Ecto neural progenitor cell (in vitro differentiated cells): ENCODE results near the gene UVRAG.
A peak's percentile ranks its signal among the peaks of the same experiment; 100 is the strongest.

Experiments used
- DNase-seq: peaks from one replicate; pipeline ENCODE4 v3.0.0-alpha.2; 2018; ENCODE audit warnings: low spot score

Gene UVRAG

DNA sequence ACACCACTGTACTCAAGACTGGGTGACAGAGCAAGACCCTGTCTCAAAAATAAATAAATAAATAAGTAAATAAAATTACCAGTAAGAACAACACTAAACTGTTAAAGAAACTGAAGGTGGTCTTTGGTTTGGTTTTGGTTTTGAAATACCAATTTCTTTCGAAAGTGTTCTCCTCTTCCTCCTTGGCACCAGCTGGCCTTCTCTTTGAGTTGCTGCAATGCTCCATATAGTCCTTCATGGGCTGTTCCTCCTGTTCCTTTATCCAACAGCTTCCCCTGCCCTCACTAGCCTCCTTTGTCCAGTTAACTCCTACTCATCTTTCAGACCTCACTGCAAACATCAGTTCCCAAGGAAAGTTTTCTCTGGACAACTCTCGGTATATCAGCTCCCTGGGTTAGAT is 5.0 kb upstream of the UVRAG start:
- DNase-seq, result no peak

DNA sequence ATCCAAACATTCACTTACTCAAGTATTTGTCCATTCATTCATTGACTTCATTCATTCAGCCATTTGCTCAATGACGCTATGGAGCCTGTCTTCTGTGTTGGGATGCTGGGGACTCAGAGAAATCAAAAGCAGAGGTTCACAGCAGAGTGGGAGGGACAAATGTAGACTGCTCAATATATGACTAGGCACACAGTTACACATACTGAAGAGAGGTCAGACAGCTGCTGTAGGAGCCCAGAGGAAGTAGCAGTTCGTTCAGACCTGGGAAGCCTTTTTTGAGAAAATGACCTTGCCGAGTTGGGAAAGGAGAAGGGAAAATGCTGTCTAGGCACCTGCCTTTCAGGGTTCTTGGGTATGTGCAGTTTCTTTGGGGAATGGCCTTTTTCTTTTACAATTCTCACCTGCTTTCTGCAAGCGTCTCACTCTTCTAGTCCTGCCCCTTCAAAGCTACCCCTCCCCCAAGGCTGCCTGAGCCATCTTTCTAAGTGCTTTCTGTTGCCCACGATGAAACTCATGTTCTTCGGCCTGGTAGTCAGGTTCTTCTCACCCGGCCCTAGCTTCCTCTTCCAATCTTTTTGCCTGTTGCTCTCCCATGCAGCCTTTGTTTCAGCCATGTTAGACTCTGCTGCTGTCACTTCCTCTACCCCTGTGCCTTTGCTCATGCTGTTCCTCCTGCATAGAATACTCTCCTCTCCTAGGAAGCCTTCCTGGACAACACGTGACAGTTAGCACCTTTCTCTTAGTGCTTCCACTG is 4.2 kb upstream of the UVRAG start:
- no peak for DNase-seq

DNA sequence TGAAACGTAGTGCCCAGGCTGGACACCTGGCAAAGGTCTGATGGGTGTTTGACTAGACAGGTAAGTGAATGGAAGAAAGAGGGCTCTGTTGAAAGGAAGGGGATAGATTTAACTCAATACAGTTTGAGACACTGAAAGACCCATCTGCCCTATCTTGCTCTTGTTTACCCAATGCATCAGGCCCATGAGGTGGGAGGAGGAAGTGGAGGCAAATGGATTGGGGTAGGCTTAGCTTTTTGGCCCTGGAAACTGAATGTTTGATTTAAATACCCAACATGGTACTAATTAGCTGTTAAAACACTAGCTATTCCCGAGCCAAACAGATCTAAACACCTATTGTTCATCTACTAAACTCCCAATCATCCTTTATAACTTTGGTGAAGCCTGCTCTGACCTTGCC is 3.5 kb upstream of the UVRAG start:
- DNase-seq, result no peak

DNA sequence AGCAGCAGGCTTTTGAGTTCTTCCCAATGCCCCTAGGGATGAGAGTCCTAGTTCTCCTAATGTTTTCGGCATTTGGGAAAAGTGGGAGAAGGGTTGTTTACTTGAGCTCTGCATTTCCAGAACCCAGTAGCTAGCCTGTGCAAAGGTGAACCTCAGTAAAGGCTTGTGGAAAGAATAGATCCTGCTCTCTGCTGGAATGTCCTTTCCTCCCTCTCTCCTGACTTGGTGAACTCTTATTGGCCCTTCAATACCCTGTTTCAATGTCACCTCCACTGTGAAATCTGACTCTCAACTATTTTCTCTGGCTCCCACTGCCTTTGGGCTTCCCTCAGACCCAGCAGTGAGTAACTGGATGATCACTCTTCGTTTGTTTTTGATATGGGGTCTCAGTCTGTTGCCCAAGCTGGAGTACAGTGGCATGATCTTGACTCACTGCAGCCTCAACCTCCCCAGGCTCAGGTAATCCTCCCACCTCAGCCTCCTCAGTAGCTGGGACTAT is 2.4 kb upstream of the UVRAG start:
- no peak for DNase-seq

DNA sequence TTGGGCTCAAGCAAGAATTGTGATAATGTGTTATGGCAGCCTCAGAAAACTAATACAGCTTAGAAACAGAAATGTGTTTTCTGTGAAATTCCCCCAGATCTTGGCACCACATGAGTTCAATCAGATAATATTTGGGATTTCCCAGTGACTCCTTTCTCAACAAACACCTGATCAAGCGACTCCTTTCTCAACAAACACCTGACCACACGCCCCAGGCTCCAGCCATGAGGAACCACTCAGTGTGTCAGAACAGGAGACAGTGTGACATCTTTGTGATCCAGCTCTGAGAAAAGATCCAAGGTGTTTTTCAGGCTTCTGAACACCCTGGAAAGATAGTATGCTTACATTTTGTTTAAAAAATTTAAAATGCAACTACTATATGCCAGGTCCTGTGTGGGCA is 1.9 kb upstream of the UVRAG start:
- DNase-seq, result no peak

DNA sequence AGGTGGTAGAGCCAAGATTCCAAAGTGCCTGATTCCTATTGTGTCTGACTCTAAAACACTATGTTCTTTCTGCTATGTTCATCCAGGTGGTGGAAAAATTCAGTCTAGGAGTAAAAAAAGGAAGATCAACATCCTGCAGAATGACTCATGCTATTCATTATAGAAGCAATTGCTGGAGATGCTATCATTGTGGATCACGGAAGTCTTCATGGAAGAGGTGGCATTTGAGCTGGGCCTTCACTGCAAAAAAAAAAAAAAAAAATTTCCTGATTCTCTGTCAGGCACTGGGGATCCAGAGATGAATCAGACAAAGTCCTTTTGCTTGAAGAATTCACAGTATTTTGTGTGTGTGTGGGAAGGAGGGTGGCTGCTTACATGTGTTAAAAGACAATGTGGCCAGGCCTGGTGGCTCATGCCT is 1.4 kb upstream of the UVRAG start:
- no peak for DNase-seq

DNA sequence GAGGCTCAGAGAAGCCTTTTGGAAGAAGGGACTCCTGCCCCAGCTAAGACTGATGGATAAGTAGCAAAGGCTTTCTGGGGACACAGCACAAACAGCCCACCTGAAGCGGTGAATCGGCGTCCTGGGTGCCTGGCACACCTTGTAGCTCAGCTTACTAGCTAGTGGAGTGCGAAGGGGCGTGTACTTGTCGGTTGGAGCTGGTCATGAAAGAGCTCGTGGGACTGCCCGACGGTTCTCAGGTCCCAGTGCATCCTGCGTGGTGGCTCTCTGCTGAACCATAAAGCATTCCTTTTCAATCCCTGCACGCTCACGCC is 690 bp upstream of the UVRAG start:
- DNase-seq, result no peak

DNA sequence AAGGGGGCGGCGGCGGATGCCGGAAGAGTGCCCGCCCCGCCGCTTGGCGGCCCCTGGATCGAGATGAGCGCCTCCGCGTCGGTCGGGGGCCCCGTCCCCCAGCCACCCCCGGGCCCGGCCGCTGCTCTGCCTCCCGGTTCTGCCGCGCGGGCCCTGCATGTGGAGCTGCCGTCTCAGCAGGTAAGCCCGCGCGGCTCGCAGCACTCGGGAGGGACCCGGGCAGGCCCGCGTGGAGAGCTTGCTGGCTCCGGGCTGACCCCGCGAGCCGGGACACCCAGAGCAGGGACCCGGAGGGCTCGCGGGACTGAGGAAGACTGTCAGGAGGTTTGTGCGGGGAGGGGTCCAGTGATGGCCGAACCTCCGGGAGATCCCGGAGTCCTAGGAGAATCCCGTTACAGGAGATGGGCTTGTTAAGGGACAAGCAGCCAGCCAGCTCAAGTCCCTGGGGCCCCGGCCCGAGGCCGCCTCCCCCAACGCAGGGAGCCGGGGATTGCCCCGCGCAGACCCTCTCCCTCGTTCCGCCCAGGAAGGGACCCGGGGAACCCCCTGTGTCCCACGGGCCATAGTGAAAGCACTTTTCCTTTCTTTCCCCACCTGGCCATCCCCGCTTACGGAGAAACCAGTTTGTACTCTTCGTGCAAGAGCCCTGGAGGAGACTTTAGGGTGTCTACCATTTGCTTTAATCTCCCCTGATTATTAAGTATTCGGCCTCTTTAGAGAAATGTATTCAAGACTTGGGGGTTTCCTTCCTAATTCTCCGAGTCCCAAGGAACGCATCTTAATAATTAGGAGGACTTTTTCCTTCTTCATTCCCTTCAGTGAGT is 547 bp downstream of the UVRAG start:
- DNase-seq, result no peak

DNA sequence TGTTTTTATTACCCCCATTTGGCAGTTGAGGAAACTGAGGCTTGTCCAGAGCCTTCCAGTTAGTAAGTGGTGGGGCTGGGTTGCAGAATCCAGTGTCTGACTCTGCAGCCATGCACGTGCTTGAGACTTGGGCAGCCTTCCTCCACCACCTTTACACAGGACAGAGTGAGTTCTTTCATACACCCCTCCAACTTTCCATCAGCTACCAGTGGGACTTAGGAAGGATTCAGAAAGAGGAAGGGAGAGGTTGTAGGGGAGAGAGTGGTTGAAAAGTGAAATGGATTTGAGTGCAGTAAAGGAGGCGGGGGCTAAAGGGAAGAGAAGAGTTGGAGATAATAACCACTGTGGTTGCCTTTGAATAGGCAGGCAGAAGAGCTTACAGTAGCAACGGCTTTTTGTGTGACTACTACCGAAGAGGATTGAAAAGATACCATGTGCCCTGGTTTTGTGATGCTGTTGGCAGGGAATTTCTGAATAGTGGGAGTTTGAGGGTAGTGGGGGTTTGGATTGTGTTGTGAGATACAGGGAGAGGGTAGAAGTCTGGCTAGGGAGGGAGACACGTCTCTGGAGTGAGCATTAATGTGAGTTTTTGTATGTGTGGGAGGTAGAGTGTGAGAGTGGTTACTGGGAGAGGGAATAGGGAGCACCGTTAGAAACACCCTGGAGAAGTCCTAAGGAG is 1.7 kb downstream of the UVRAG start:
- DNase-seq, result peak; percentile 46

DNA sequence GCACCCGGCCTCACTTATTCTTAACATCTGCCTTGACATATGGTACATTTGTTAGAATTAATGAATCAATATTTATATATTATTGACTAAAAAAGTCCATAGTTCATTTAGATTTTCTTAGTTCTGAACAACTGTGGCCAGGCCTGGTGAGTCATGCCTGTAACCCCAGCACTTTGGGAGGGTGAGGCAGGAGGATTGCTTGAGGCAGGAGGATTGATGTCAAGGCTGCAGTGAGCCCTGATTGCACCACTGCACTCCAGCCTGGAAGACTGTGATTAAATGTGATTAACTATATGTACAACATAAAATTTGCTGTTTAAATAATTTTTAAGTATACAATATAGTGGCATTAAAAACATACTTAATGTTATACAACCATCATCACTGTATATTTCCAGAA is 5.6 kb downstream of the UVRAG start:
- no peak for DNase-seq

DNA sequence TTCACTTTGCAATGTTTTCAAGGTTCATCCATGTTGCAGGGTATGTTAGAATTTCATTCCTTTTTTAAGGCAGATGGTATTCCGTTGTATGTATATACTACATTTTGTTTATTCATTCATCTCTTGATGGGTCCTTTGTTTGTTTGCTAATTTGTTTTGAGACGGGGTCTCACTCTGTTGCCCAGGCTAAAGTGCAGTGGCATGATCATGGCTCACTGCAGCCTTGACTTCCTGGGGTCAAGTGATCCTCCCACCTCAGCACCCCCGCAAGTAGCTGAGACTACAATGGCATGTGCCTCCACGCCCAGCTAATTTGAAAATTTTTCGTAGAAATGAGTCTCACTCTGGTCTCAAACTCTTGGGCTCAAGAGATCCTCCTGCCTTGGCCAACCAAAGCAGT is 6.2 kb downstream of the UVRAG start:
- DNase-seq, result no peak

DNA sequence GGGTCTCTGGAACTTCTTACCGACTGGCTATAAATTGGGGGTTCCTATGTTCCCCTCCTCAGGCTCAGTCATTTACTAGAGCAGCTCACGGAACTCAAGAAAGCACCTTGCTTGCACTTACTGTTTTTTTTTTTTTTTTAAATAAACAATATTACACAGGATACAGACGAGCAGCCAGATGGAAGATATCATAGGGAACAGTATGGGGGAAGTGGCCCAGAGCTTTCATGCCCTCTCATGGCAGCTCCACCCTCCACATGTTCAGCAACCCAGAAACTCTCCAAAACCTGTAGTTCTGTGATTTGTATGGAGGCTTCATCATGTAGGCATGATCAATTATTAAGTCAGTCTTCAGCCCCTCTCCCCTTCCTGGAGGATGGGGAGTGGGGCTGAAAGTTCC is 7.5 kb downstream of the UVRAG start:
- DNase-seq, result no peak

DNA sequence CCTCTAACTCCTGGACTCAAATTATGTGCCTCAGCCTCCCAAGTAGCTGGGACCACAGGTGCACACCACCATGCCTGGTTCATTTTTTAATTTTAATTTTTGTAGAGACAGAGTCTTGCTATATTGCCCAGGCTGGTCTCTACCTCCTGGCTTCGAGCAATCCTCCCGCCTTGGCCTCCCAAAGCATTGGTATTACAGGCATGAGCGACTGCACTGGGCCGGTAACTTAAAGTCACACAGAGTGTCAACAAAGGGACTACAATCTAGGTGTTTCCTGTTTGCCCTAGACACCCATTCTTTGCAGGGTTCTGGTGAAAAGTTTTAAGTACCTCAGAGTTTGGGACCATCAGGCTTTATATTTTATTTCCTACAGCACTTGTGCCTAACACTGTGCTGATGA is 8.4 kb downstream of the UVRAG start:
- DNase-seq, result no peak

DNA sequence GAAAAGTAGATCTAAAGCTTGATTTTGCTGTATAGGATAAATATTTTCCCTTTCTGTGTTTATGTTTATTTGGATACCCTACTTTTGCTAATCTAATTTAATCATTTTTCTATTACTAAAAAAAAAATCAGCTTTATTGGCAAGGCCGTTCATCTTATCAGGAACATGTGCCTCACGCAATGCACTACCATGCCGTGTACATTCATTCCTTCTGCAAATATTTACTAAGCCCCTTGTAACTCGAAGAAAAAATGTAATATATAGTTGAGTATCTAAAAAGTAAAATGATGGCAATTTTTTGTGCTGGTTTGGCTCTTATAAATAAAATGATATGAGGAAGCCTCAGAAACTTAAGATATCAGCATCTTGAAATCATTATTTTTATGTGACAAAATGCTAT is 8.9 kb downstream of the UVRAG start:
- DNase-seq, result no peak

DNA sequence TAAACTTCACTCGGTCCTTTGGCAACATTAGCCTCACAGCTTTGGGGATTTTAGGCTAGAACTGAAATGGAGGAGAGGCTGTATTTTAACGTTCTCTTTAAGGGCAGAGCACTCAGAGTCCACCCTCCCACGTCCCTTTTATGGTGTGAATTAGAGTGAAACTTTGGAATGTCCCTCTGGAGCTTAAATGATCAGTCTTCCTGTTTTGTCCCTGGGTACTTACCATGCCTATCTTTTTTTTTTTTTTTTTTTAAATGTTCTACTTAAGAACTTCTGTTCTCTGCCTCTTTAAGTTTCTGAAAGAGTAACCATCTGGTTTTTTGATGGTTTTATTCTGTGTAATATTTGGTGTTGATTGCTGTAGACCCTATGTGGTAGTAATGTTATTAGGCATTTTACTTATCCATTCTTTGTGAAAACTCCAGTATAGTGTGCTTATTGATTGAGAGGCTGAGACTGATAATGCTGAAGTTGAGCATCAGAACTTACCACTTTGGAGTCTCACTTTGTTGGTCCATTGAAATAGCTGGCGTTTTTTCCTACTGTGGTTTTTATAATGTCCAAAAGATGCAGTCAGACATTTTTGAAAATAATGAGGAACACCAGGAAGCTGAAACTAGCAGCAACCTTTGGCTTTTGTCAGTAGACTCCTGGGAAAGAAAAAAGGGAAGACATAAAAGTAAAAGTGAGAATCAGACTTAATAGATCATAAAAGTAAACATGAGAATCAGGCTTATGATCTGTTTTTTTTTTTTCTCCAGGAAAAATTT is 11.6 kb downstream of the UVRAG start:
- no peak for DNase-seq

DNA sequence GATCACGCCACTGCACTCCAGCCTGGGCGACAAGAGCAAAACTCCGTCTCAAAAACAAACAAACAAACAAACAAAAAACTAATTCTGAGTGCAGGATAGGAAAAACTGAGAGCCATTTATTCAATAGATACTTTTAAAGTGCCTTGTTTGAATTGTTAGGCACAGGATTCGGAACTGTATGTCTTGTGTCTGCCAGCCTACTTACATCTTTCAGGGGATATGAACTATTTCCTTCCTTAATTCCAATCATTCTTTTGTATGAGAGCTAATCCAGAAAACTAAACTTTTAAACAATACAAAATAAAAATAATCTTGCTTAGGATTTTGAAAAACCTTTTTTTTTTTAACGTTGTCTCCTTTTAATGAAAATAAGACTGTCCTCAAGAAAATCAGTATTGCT is 12.6 kb downstream of the UVRAG start:
- DNase-seq, result no peak

DNA sequence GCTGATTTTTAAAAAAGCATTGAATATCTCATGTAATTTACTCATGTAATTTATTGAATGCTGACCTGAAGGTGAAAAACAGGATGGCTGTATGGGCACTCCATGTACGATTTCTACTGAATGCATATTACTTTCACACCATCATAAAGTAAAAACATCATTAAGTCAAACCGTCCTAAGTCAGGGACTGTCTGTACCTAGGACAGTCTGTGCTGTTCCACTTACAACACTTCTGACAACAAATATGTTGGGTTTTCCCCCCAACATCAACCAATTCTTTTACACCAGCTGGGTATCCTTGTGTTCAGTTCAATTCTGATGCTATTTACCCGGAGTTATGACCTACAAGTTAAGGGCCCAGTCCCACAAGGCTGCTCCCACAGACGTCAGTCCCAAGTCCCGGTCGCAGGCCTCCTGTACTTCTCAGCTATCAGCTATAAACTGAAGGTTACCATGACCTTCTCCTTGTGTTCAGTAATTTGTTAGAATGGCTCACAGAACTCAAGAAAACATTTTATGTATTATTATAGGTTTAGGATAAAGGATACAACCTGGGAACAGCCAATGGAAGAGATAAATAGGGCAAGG is 17.0 kb downstream of the UVRAG start:
- no peak for DNase-seq

DNA sequence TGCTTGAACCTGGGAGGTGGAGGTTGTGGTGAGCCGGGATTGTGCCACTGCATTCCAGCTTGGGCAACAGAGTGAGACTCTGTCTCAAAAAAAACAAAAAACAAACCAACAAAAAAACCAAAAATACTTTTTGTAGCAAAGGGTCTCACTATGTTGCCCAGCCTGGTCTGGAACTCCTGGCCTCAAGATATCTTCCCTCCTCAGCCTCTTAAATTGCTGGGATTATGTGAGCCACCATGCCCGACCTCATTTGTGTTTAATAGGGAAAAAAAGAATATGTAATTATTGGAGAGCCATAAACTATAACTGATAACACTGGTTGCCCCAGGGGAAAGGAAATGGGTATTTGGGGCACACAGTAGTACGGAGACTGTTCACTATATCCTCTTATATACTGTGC is 19.7 kb downstream of the UVRAG start:
- no peak for DNase-seq

DNA sequence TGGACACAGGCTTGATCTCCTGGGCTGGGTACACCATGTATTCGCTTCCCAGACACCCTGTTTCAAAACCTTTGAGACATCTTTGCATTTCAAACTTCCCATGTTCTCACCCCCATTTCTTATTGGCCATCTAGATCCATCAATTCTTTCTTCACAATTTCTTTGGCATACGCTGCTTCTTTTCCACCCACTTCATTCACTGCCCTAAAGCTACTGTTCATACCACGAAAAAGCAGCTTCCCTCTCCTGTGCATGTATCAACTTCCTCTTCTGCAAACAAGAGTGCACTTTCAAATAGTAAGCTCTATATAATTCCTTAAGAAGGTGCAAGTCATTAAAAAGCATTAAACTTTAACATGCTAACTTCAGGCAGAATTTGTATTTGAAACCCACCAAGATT is 21.4 kb downstream of the UVRAG start:
- no peak for DNase-seq

DNA sequence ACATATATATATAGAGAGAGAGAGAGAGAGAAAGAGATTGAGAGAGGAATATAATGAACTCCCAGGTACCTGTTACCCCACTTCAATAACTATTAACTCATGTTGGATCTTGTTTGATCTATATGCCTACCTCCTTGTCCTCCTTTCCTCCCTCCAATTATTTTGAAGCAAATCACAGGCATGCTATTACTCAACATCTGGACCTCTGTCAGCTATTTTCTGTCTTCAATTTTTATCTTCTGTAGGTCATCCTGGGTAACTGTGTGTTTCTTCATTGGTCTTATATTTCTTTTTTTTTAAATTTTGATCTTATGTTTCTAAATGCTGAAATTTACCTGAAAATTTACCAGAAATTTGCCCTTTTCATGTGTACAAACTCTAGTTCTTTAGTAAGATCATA is 24.8 kb downstream of the UVRAG start:
- DNase-seq, result no peak

DNA sequence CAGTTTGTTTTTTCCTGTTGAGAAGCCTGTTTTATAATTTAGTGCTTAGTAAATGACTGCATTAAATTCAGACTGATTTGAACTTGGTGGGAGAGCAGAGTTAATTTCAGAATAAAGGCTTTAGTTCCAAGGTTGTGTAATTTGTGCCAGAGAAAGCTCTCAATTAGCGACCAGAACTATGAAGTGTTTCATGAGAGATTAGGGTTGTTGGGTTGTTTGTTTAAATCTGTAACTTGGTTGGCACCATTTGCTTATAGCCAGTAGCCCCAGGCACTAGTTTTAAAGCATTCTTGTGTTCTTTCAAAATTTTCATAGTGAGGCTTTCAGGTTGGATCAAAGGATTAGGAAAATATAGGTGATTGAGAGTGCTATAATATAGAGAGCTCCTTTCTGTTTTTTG is 25.5 kb downstream of the UVRAG start:
- DNase-seq, result no peak

DNA sequence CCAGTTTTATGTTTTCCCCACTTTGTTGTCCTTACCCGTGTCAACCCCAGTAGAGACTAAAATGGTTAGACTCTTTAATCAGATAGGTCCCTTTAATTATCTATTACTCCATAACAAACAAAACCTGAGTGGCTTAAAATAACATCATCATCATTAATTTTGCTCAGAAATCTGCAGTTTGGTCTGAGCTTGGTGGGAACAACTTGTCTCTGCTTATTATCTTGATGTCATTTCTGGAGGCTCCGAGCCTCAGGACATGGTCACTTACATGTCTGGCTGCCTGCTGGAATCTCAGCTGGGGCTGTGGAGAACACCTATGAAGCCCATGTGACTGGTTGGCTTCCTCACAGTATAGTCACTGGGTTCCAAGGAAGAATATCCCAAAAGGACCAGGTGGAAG is 26.7 kb downstream of the UVRAG start:
- no peak for DNase-seq
